ENCODE data around the gene FAM53C.

GRCh38 chr5:138316355-138316754, 21.7 kb upstream of the FAM53C start:
- TF ChIP-seq POLR2AphosphoS5 (IDR thresholded peaks at IDR 0.05; ENCODE audit: low read depth, low read length) (no peak), REST (IDR thresholded peaks at IDR 0.05; ENCODE audit: insufficient read depth in 1 of 2, low read depth in 2 of 2, low read length in 2 of 2) (no peak), TAF1 (IDR thresholded peaks at IDR 0.05; ENCODE audit: borderline replicate concordance, insufficient read depth, low read length) (no peak)
